AML-193 (cell line): ENCODE results near the gene PCNT.
"Not testable (repeated sequence)": the region's sequence is repeated elsewhere in the genome, so short reads cannot be mapped to it uniquely, and the experiment has no call there.

Experiments
- DNase-seq, 2 experiments: peaks; one replicate each; lab custom pipeline; 2025; lab: John Stamatoyannopoulos, UW

The PCNT gene

GRCh38 chr21:46454634-46455390, 130.9 kb downstream of the PCNT start:
- DNase-seq, result no peak

GRCh38 chr21:46455575-46456385, 131.8 kb downstream of the PCNT start:
- DNase-seq, result no peak

GRCh38 chr21:46456750-46457149, 132.8 kb downstream of the PCNT start:
- no peak for DNase-seq

GRCh38 chr21:46457801-46458314, 133.9 kb downstream of the PCNT start:
- peak; percentile 50 to 57 for DNase-seq

- DNase-seq, result peak; percentile 89 to 94
These were observed 134.5 kb downstream of the PCNT start, which contains the start of gene DIP2A for GRCh38 chr21:46458315-46459023. TSS of gene DIP2A (plus strand) at chr21:46458891. CDS start at chr21:46459132, 241 bp downstream.

GRCh38 chr21:46459024-46459355, 135.0 kb downstream of the PCNT start:
- no peak for DNase-seq

GRCh38 chr21:46459356-46460112, 135.6 kb downstream of the PCNT start:
- peak; percentile 25 to 38 for DNase-seq

GRCh38 chr21:46461909-46462308, 138.0 kb downstream of the PCNT start:
- no peak for DNase-seq

- not testable (repeated sequence) for DNase-seq
These were observed 141.2 kb downstream of the PCNT start for GRCh38 chr21:46465153-46465552.

- DNase-seq, result peak in 1 of 2 experiments; percentile 10
These were observed 141.7 kb downstream of the PCNT start for GRCh38 chr21:46465651-46466050.

GRCh38 chr21:46468108-46468774, 144.3 kb downstream of the PCNT start:
- DNase-seq, result no peak

- DNase-seq, result no peak
These were observed 145.3 kb downstream of the PCNT start for GRCh38 chr21:46469275-46469674.

GRCh38 chr21:46471514-46471913, 147.6 kb downstream of the PCNT start:
- no peak for DNase-seq

- peak; percentile 22 to 23 for DNase-seq
These were observed 148.3 kb downstream of the PCNT start for GRCh38 chr21:46472246-46472645.

GRCh38 chr21:46474382-46474781, 150.4 kb downstream of the PCNT start:
- no peak for DNase-seq

GRCh38 chr21:46475296-46475695, 151.3 kb downstream of the PCNT start:
- DNase-seq, result no peak

GRCh38 chr21:46477765-46478164, 153.8 kb downstream of the PCNT start:
- no peak for DNase-seq

- no peak for DNase-seq
These were observed 155.0 kb downstream of the PCNT start for GRCh38 chr21:46478910-46479309.

- DNase-seq, result no peak
These were observed 156.5 kb downstream of the PCNT start for GRCh38 chr21:46480466-46480865.

- no peak for DNase-seq
These were observed 158.4 kb downstream of the PCNT start for GRCh38 chr21:46482225-46482845.

- DNase-seq, result no peak
These were observed 158.9 kb downstream of the PCNT start for GRCh38 chr21:46482846-46483231.
